Glomerular visceral epithelial cell (primary cell): ENCODE results near the gene NAALADL1.

ENCODE experiments used
- DNase-seq: peaks from one replicate; pipeline ENCODE4 v3.0.0-alpha.2; 2016; ENCODE audit errors: extremely low spot score

Gene NAALADL1

GRCh38 chr11:65058419-65059054 lies at the start of gene NAALADL1:
Gene NAALADL1 (minus strand): TSS chr11:65058553. CDS start chr11:65058521, 32 bp downstream.
- DNase-seq: no peak

- no peak for DNase-seq
These were observed 49.6 kb upstream of the NAALADL1 start for GRCh38 chr11:65107751-65108468.

- no peak for DNase-seq
These were observed 48.7 kb upstream of the NAALADL1 start for GRCh38 chr11:65107078-65107477.

GRCh38 chr11:65104628-65105027 lies 46.3 kb upstream of the NAALADL1 start:
- DNase-seq: no peak

- no peak for DNase-seq
These were observed 45.1 kb upstream of the NAALADL1 start for GRCh38 chr11:65103476-65103875.

GRCh38 chr11:65102142-65103095 lies 44.1 kb upstream of the NAALADL1 start:
- no peak for DNase-seq

- DNase-seq: no peak
These were observed 42.5 kb upstream of the NAALADL1 start for GRCh38 chr11:65100674-65101350.

GRCh38 chr11:65096926-65097325 lies 38.6 kb upstream of the NAALADL1 start:
- no peak for DNase-seq

GRCh38 chr11:65095974-65096806 lies 37.8 kb upstream of the NAALADL1 start, which contains the start of gene VPS51:
Gene VPS51 (plus strand): TSS chr11:65096214. CDS start chr11:65096251, 37 bp downstream.
- DNase-seq: peak; percentile 85

GRCh38 chr11:65095427-65095826 lies 37.1 kb upstream of the NAALADL1 start:
- no peak for DNase-seq

- no peak for DNase-seq
These were observed 32.3 kb upstream of the NAALADL1 start for GRCh38 chr11:65090628-65091027.

GRCh38 chr11:65089621-65090020 lies 31.3 kb upstream of the NAALADL1 start:
- DNase-seq: no peak

- no peak for DNase-seq
These were observed 29.5 kb upstream of the NAALADL1 start for GRCh38 chr11:65087827-65088226.

GRCh38 chr11:65087216-65087615 lies 28.9 kb upstream of the NAALADL1 start:
- no peak for DNase-seq

- DNase-seq: no peak
These were observed 28.5 kb upstream of the NAALADL1 start for GRCh38 chr11:65086809-65087208.

GRCh38 chr11:65085446-65085845 lies 27.1 kb upstream of the NAALADL1 start:
- no peak for DNase-seq

GRCh38 chr11:65084598-65085375 lies 26.4 kb upstream of the NAALADL1 start:
- DNase-seq: no peak

GRCh38 chr11:65083834-65084597 lies 25.7 kb upstream of the NAALADL1 start, which contains the start of the genes CDCA5 and ZFPL1:
Gene CDCA5 (minus strand): TSS chr11:65084040. CDS start chr11:65083978, 62 bp downstream.
Gene ZFPL1 (plus strand): TSS chr11:65084222. CDS start chr11:65084699, 477 bp downstream.
- DNase-seq: peak; percentile 94
